Jurkat, Clone E6-1 (cell line): ENCODE data around the gene STAB1. TPM values are rescaled to one million over a fixed set of nuclear protein-coding genes. Genes with fewer than 3 reads are reported as not detected.
A peak's percentile ranks its signal among the peaks of the same experiment; 100 is the strongest.

Experiments
- DNase-seq: peaks from one replicate; pipeline ENCODE4 v3.0.0-alpha.2; 2011; ENCODE audit warnings: low read depth, low spot score
- H3K4me3 ChIP-seq: 2 replicates; pipeline ENCODE4 v1.5.1; 2011; ENCODE audit warnings: mild to moderate bottlenecking, low read length, control low read depth, moderate library complexity
- polyA plus RNA-seq: library from polyadenylated mRNA; unstranded; fragments of >200 nt; gene quantifications from one replicate; pipeline ENCODE4 v1.2.1, GENCODE V29; 2012; ENCODE audit warnings: missing spikeins; ENCODE audit not compliant: insufficient read length, insufficient read depth

STAB1 gene, protein sequence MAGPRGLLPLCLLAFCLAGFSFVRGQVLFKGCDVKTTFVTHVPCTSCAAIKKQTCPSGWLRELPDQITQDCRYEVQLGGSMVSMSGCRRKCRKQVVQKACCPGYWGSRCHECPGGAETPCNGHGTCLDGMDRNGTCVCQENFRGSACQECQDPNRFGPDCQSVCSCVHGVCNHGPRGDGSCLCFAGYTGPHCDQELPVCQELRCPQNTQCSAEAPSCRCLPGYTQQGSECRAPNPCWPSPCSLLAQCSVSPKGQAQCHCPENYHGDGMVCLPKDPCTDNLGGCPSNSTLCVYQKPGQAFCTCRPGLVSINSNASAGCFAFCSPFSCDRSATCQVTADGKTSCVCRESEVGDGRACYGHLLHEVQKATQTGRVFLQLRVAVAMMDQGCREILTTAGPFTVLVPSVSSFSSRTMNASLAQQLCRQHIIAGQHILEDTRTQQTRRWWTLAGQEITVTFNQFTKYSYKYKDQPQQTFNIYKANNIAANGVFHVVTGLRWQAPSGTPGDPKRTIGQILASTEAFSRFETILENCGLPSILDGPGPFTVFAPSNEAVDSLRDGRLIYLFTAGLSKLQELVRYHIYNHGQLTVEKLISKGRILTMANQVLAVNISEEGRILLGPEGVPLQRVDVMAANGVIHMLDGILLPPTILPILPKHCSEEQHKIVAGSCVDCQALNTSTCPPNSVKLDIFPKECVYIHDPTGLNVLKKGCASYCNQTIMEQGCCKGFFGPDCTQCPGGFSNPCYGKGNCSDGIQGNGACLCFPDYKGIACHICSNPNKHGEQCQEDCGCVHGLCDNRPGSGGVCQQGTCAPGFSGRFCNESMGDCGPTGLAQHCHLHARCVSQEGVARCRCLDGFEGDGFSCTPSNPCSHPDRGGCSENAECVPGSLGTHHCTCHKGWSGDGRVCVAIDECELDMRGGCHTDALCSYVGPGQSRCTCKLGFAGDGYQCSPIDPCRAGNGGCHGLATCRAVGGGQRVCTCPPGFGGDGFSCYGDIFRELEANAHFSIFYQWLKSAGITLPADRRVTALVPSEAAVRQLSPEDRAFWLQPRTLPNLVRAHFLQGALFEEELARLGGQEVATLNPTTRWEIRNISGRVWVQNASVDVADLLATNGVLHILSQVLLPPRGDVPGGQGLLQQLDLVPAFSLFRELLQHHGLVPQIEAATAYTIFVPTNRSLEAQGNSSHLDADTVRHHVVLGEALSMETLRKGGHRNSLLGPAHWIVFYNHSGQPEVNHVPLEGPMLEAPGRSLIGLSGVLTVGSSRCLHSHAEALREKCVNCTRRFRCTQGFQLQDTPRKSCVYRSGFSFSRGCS (N-terminal part only)
- not detected for polyA plus RNA-seq

DNA sequence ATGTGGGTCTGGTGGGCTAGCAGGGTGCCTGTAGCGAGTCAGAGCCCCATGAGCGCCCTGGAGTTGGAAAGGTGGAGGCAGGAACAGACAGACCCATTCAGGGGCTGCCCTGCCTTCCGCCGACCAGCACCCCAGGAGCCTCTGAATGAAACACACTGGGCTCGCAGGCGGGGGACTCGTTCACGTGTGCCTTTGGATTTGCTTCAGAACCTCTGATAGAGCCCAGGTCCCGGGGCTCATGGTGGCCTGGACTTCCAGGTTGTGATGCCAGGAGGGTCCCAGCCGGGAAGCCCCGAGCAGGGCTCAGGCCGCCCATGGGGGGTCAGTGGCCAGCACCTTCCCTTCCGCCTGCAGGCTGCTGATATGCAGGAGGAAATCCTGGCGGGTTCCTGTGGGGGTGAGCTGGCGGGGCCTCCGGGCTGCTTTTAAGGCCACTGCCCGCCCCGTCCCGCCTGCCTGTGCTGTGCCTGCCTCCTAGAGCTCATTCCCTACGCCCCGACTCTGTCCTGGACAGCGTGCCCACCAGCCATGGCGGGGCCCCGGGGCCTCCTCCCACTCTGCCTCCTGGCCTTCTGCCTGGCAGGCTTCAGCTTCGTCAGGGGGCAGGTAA is at the start of gene STAB1:
Gene STAB1 (plus strand): TSS at position 453 of the 610 bp plus-strand sequence. CDS start 76 bp downstream, at position 529.
- H3K4me3 ChIP-seq: no peak within 1 kb of the TSS
- no peak for DNase-seq

DNA sequence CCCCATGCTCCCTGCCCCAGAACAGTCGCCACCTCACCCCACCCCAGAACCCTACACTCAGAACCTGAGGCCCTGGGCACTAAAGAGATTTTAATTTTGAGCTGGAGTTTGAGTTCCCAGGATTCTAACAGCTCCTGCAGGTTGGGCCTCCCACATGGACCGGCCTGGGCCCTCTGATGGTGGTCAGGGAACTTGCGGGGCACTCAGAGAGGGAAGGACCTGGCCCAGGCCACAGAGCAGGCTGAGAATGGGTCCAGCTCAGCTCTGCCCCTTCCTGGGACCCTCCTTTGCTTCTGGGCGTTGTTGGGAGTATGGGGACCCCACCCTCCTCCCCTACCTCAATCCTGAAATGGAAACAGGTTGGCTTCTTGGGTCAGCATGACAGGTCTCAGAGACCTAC is 49.1 kb upstream of the STAB1 start:
- DNase-seq: no peak
- no peak overlapping the region for H3K4me3 ChIP-seq

DNA sequence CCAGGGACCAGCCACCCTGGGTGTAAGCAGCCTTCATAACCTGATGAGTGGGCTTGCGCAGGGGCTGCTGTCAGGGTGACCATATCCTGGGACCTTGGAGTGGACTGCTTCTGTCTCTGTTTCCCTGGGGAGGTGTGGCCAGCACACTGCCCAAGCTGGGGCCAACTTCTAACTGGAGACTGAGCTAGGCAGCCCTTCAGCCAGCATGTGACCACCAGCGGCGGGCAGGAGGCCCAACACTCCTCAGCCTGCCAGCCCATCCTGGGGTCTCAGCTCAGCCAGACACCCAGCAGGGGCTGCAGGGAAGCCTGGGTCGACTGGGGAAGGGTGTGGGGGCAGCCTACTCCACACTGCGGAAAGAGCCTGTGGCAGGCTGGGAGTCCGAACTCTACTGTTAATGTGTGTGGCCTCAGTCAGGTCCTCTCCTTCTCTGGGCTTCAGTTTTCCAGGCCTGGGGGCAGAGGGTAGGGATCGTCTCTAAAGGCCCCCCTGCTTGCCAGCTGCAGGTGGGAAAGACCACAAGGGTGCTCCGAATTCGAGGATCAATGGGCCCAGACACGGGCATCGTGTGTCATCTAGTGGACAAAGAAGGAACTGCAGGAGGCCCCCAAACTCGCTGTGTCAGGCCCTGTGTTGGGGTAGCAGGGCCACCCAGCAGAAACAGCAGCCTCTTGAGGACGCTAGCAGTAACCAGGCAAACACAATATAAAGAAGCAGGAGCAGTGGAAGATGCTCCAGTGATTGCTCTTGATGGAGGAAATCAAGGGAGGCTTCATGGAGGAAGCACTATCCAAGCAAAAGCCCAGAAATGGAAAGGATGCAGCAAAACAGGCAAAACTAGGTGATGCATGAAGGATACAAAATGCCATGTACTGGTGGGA is 48.3 kb upstream of the STAB1 start:
- H3K4me3 ChIP-seq: no peak overlapping the region
- DNase-seq: peak; percentile 71

DNA sequence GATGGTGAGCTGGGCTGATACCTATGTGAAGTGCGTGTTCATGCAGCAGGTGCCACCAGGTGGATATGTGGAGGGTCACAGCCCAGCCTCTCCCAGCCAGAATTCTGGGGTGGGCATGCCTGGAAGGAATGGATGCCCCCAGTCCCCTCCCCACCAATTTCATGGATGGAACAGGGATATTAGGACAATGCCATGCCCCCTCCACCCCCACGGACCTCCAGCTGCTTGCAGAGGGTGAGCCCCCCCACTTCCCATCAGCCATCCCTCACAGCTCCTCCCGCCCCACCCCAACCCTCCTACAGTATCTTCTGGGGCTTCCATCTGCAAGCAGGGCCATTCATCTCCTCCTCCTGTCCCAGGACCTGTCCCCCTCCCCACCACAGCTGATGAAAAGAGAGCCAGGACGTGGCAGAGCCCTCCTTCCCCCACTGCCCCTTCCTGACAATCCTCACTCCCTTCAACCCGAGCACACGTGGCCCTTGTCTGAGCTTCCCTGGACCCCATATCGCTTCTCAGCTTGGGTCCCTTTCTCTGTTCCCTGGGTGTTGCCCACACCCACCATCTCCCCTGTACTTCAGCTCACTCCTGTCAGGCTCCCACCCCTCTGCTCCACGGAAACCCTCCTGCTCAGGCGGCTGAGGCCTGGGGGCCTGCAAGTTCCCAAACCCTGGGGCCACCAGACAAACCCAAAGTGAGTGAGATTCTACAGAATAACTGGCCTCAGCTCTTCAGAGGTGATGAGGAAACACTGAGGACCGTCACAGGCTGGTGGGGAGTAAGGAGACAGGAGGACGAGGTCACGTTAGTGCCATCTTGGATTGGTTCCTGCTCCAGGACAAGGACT is 47.4 kb upstream of the STAB1 start:
- H3K4me3 ChIP-seq: no peak overlapping the region
- no peak for DNase-seq

DNA sequence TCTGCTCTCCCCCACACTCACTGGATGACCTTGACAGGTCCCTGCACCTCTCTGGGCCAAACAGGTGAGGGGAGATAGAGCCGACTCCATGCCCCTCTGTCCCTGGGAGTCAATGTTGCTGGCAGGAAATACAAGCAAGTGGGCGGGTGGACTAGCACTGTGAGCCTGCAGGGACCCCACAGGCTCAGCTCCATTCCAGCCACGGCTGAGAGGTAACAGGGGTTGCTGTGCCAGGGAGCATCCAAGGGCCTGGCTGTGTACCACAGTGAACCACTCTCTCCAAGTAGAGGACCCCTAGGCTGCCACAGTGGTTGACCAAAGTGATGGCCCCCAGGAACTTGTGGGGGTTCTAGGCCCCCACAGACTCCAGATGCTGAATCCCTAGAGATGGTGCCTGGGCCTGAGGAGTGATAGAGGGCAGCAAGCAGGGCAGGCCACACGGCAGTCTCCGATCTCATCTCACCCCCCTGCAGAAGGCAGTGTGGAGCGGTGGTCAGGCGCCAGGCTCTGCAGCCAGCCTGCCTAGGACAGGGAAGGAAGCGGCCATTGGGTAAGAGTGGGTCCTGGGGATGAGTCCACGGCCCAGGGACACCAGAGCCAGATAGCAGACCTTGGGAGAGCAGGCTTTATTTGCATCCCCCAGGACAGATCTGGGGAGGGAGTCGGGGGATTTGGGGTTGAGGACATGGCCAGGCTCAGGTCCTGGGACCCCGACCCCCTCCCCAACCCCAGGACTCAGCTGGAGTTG is 44.5 kb upstream of the STAB1 start:
- DNase-seq: no peak
- no peak overlapping the region for H3K4me3 ChIP-seq

DNA sequence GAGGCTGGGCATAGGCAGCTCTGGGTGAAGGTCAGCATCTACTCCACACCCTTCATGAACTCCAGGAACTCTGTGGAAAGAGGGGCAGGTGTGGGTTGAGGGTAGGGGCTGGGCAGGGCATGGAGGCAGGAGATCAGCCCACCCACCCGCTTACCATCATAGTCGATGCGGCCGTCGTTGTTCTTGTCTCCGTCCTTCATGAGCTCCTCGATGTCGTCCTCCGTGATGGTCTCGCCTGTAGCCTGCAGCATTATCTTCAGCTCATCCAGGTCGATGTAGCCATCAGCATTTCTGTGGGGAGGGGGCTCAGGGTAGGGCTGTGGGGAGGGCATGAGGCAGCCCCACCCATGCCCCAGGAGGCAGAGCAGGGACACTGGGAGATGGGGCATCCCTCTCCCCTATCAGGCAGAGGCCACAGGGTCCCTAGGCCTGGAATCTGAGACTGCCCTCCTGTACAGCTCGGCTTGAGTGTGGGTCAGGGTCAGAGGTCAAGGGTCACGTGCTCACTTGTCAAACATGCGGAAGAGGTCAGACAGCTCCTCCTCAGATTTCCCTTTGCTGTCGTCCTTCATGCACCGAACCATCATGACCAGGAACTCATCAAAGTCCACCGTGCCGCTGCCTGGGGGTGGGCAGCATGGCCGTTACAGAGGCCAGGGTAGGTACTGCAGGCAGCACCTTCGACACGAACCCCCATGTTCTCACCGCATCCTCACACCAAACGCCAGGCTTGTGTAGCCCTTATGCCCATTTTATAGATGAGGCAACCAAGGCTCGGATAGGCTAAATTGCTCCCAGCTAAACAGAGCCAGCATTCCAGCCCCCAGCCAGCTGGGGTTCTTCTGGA is 43.7 kb upstream of the STAB1 start:
- H3K4me3 ChIP-seq: no peak overlapping the region
- no peak for DNase-seq

DNA sequence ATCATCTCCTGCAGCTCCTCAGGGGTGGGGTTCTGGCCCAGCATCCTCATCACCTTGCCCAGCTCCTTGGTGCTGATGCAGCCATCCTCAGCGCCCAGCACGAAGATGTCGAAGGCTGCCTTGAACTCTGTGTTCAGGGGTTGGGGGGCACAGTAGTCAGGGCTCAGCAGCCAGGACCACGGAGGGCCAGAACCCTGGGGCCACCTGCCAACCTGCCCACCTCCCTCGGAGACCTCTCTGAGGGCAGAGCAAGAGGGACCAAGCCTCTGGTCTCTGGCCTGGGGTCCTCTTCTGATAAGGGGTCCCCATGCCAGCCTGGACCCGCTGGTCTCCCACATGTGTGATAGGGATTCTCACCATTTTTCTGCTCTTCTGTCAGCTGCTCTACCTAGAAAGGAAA is 43.0 kb upstream of the STAB1 start:
- DNase-seq: no peak

DNA sequence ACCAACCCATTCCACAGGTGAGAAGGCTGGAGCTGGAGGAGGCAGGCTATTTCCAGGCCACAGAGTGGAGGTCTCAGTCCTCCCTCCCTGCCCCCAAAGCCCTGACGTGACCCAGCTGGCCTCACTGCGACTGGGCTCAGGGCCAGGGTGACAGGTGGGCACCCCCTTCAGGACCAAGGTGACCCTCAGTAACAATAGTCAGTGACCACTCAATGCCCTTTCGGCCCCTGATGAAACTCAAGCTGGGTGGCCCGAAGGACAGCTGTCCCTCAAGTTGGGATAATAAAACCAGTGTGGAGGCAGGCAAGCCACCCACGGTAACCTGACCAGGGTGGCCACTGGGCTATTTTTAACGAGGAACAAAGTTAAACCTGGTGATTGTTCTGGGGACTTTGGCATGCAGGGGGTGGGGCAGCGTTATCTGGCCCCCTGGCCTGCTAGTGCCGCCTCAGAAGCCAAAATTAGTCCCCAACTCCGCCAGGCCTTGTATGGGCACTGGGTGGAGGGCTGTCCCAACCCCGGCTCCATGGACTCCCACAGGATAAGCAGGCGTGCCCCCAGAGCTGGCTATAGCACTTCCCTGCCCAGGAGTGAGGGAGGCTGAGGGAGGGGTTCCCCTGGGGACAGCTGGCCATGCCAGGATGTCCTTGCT is 42.4 kb upstream of the STAB1 start:
- no peak overlapping the region for H3K4me3 ChIP-seq
- DNase-seq: no peak

More for the DNA sequence above, 43.0 kb upstream of the STAB1 start:
- H3K4me3 ChIP-seq: no peak overlapping the region

DNA sequence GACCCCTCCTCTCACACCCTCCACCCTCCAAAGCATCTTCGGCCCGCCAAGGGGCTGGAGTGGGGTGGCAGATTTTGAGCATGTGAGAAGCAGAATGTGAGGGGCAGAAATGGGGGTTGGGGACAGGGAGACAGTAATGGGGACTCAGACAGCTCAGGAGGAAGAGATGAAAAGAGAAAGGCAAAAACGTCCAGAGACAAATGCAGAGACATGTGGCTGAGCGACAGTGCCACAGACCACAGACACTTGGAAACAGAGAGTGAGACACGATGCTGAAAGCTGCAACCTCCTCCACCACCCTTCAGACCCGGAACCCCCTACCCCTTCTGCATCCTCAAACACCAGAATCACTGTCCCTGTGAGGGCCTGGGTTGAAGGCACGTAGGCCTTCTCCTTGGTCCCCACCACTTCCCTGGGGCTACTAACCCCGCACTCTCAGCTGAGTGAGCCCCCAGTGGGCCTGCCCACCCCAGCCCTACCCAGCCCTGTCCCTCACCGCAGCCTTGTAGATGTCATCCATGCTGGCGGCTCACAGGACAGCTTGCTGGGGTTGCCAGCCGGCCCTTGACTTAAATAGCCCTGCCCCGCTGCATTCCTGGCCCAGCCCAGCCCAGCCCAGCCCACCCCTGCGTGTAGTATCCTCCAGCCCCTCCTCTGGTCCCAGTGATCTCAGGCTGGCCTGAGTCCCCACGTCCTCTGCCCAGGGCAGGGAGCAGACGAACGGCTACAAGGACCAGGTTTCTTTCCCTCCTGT is 41.5 kb upstream of the STAB1 start, which contains the start of gene TNNC1:
Gene TNNC1 (minus strand): TSS at position 546 of the 754 bp plus-strand sequence. CDS start 26 bp downstream, at position 520.
- no peak for DNase-seq
- H3K4me3 ChIP-seq: peak within 1 kb of the TSS; percentile 64

DNA sequence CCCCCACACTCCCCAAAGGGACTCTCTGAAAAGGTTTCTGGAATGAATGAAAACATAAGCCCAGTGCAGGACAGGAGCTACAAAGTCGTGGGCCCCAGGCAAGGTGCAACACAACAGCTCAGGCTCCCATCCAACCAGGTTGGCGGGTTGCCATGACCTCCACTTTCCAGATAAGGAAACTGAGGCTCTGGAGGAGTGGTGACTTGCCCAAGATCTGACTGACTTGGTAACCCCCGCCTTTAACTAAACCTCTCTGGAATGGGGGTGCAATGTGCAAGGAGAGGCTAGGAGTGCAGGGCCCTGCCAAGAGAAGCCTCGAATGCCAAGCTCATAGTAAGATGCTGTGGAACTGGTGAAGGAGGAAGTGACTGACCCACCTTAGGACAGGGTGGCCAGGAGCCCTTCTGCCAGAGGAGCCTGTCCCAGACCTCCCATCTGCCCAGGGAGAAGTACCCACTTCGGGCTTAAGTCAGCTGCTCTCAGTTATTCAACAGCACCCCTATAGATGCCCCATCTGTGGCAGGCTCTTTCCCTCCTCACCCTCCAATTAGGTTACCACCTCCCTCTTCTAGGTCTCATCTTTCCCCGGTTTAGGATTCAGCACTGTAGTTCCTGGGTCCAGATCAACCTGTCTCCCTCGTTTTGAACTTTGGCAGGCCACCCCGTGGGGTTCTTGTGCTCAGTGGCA is 40.7 kb upstream of the STAB1 start:
- DNase-seq: no peak
- H3K4me3 ChIP-seq: no peak overlapping the region

DNA sequence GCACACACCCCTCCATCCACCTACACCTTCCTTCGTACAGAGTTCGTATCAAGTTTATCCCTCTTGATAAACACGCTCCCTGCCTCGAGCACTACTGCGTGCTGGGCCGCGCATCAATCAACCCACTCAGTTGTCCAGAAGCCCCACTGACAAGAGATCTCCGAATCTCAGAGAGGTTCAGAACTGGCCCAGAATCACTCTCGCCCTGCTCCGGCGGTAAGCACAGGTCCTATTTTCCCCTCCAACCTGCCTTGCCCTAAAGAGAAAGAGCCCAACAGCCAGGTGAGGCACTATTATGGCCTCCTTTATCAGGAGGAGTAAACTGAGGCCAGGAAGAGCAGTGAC is 40.2 kb upstream of the STAB1 start:
- DNase-seq: no peak
- peak overlapping the region; percentile 64 for H3K4me3 ChIP-seq

DNA sequence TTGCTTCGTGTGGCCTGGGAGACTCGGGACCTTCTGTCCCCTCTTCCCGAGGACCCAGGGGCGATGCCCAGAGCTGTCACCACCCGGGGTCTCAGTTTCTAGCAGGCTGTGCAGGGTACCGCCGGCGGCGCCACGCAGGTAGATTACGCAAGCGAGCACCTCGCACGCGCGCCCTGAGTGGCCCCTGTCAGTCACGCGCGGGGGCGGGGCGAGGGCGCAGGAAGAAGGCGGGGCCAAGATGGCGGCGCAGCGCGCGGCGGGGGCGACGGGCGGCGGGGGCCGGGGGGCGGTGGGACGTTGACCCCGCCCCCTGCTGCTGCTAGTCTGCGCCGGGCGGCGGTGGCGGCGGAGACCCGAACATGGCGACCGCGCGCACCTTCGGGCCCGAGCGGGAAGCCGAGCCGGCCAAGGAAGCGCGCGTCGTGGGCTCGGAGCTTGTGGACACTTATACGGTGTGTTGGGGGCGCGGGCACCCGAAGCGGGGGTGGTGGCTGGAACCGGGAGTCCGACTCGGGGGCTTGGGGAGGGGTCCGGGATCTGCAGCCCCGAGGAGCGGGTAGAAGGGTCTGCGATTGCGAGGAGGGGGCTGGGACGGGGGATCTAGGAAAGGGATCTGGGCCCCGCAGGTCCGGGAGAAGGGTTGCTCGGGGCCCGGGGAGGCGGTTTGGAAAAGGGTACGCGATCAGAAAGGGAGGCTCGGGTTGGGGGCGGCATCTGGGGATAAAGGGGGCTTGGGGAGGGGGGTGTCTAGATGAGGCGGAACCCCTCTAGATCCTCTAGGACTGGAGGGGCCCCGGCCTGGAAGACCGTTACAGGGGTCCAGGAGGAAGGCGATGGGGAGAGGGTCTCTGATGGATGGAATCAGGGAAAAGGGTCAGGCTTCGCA is 39.6 kb upstream of the STAB1 start, which contains the start of gene NISCH:
Gene NISCH (plus strand): TSS at position 322 of the 886 bp plus-strand sequence. CDS start 38 bp downstream, at position 360.
- DNase-seq: peak; percentile 70
- H3K4me3 ChIP-seq: peak within 1 kb of the TSS; percentile 73
